Naive thymus-derived CD8-positive, alpha-beta T cell (primary cell): ENCODE measurements around the gene CCDC136. TPM values are rescaled to one million over a fixed set of nuclear protein-coding genes. Genes with fewer than 3 reads are reported as not detected.
A peak's percentile ranks its signal among the peaks of the same experiment; 100 is the strongest.

Experiments used
- ATAC-seq, 2 donors: fragments of 150-1000 bp; cut with Tn5 transposase in 1 of 2; sonication (Bioruptor Pico), chemical (Tn5 transposase) in 1 of 2; 1 replicate in 1 of 2; 2 replicates in 1 of 2; pipeline ENCODE4 v1.10.0; 2021; ENCODE audit warnings: mild to moderate bottlenecking in 2 of 2, moderate library complexity in 2 of 2
- POLR2A ChIA-PET: fragments of 350-600 bp; sonication (Branson Sonifier 250); formaldehyde crosslinking; loops from one replicate; lab custom pipeline; 2021; ENCODE audit warnings: antibody characterized with exemption; lab: Charles Lee
- DNase-seq, 10 donors: peaks; one replicate each; pipeline versions ENCODE4 v3.0.0 to v3.0.0-alpha.2; 2020 to 2022
- H3K27ac Mint-ChIP-seq, 10 donors: one replicate each; pipeline ENCODE4 v1.8.0; 2020 to 2022; ENCODE audit warnings: mild to moderate bottlenecking in 10 of 10, mixed read lengths in 10 of 10, moderate library complexity in 4 of 10, inconsistent platforms in 1 of 10
- H3K27me3 Mint-ChIP-seq, 5 donors: one replicate each; pipeline ENCODE4 v1.8.0; 2021 to 2022; ENCODE audit warnings: mixed read lengths in 5 of 5
- H3K36me3 Mint-ChIP-seq, 3 donors: one replicate each; pipeline ENCODE4 v1.8.0; 2020 to 2022; ENCODE audit warnings: mixed read lengths in 3 of 3, mild to moderate bottlenecking in 2 of 3, inconsistent platforms in 1 of 3
- H3K4me1 Mint-ChIP-seq, 4 donors: one replicate each; pipeline ENCODE4 v1.8.0; 2021 to 2022; ENCODE audit warnings: mixed read lengths in 4 of 4
- H3K4me3 Mint-ChIP-seq, 10 donors: one replicate each; pipeline ENCODE4 v1.8.0; 2020 to 2022; ENCODE audit warnings: mild to moderate bottlenecking in 10 of 10, mixed read lengths in 10 of 10, moderate library complexity in 6 of 10, inconsistent platforms in 1 of 10
- H3K9me3 Mint-ChIP-seq, 9 donors: one replicate each; pipeline ENCODE4 v1.8.0; 2020 to 2022; ENCODE audit warnings: mixed read lengths in 9 of 9, mild to moderate bottlenecking in 3 of 9, inconsistent platforms in 1 of 9, moderate library complexity in 1 of 9
- polyA plus RNA-seq, 3 donors: library from polyadenylated mRNA; unstranded; fragments of 300-500 nt; fragmentation: Illumina TruSeq; gene quantifications; one replicate each; pipeline ENCODE4 v1.2.3, GENCODE V29; 2021
- total RNA-seq, 8 experiments: library from RNA in 2 of 8; stranded (reverse) in 2 of 8; gene quantifications; one replicate each; pipeline ENCODE4 v1.2.3 and lab custom pipeline; 2021 to 2026

Gene CCDC136
- total and polyA plus RNA-seq, 5 experiments from 2014 or later, result 0.43 to 16.5 (median 3.4) TPM

DNA sequence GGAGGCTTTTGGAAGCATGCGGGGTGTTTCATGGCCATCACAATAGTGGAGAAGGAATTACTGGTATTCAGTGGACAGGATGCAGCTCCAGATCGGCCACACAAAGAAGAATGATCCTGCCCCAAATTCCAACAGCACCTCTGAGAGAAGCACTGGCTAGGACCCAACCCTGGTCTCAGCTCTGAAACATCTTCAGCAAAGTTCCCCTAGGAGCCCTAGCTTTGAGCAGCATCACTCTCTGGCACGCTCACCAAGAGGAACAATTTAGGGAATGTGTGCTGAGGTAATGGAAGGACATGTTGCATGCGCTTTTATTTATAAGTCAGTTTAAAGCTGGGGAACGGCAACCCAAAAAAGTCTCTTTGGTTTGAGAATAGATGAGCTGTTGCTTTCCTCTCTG lies 10.6 kb upstream of the CCDC136 start:
- ATAC-seq, result no peak
- peaks cover 0 to 13% (median 4%) of the 10 kb centered on the region in 3 donors for H3K36me3 Mint-ChIP-seq
- no peaks in the 10 kb centered on the region for H3K4me1 Mint-ChIP-seq
- H3K9me3 Mint-ChIP-seq, result peaks cover 3 to 16% (median 10%) of the 10 kb centered on the region in 9 donors
- no peak for DNase-seq
- no peak overlapping the region for H3K27ac Mint-ChIP-seq
- peaks cover 0 to 5% (median 0%) of the 10 kb centered on the region in 5 donors for H3K27me3 Mint-ChIP-seq
- no peak overlapping the region for H3K4me3 Mint-ChIP-seq
- POLR2A ChIA-PET, result interaction anchor here (0.8 kb wide), 1 partner anchor 10 kb away, joined by 3 read pairs; no protein-coding TSS in a partner anchor

GRCh38 chr7:128781851-128782250 lies 9.9 kb upstream of the CCDC136 start:
- Mint-ChIP-seq H3K4me3 (no peak overlapping the region), H3K9me3 (peaks cover 3 to 15% (median 9%) of the 10 kb centered on the region in 9 donors), H3K27me3 (peaks cover 0 to 5% (median 0%) of the 10 kb centered on the region in 5 donors), H3K27ac (no peak overlapping the region), H3K4me1 (no peaks in the 10 kb centered on the region), H3K36me3 (peaks cover 0 to 13% (median 4%) of the 10 kb centered on the region in 3 donors)
- POLR2A ChIA-PET, result no interaction called here
- DNase-seq (no peak), ATAC-seq (no peak)

DNA sequence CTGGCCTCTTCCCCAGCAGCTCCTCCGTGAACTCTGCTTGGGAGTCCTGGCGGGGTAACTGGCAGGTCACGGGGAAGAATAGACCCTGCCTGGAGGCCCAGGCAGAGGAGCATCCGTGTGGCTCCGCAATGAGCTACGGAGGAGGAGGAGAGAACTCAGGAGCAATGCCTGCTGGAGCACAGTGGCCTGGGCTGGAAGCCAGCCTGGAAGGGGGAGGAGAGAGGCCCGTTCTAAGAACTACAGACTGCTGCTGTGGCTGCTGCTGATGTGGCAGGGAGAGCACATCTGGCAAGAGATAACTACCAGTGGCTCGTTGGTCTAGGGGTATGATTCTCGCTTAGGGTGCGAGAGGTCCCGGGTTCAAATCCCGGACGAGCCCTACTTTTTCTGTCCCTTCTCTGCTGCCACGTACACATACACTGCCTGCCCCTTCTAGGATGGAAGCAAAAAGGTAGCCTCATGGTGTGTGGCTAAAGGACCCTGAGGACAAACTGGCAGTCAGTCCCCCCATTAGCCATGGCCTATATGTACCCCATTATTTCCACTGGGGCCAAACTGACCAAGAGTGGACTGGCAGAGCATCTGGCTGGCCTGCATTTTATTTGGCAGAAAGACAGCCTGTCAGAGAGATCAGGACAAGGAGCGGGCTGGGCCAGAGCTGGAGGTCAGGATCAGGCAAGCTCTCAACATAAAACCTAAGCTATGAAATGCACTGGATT lies 8.5 kb upstream of the CCDC136 start:
- peaks cover 0 to under 1% (median 0%) of the 10 kb centered on the region in 9 donors for H3K9me3 Mint-ChIP-seq
- H3K4me3 Mint-ChIP-seq, result no peak overlapping the region
- H3K4me1 Mint-ChIP-seq, result no peaks in the 10 kb centered on the region
- ATAC-seq, result no peak
- H3K36me3 Mint-ChIP-seq, result no peaks in the 10 kb centered on the region
- no peaks in the 10 kb centered on the region for H3K27me3 Mint-ChIP-seq
- POLR2A ChIA-PET, result interaction anchor here (0.6 to 0.7 kb wide), 2 partner anchors 177 to 286 kb away, joined by 3 read pairs; no protein-coding TSS in a partner anchor
- no peak for DNase-seq
- H3K27ac Mint-ChIP-seq, result peak overlapping the region in 2 of 10 donors; percentile 14 to 49

- POLR2A ChIA-PET, result interaction anchor here (0.7 kb wide), 1 partner anchor 78 kb away, joined by 3 read pairs; no protein-coding TSS in a partner anchor
- Mint-ChIP-seq H3K9me3 (no peaks in the 10 kb centered on the region), H3K27ac (no peak overlapping the region), H3K27me3 (no peaks in the 10 kb centered on the region), H3K4me3 (no peak overlapping the region), H3K36me3 (no peaks in the 10 kb centered on the region), H3K4me1 (peaks cover 5 to 8% (median 7%) of the 10 kb centered on the region in 4 donors)
- ATAC-seq, result no peak
- DNase-seq, result no peak
Observed at GRCh38 chr7:128785738-128786137, 6.0 kb upstream of the CCDC136 start.

DNA sequence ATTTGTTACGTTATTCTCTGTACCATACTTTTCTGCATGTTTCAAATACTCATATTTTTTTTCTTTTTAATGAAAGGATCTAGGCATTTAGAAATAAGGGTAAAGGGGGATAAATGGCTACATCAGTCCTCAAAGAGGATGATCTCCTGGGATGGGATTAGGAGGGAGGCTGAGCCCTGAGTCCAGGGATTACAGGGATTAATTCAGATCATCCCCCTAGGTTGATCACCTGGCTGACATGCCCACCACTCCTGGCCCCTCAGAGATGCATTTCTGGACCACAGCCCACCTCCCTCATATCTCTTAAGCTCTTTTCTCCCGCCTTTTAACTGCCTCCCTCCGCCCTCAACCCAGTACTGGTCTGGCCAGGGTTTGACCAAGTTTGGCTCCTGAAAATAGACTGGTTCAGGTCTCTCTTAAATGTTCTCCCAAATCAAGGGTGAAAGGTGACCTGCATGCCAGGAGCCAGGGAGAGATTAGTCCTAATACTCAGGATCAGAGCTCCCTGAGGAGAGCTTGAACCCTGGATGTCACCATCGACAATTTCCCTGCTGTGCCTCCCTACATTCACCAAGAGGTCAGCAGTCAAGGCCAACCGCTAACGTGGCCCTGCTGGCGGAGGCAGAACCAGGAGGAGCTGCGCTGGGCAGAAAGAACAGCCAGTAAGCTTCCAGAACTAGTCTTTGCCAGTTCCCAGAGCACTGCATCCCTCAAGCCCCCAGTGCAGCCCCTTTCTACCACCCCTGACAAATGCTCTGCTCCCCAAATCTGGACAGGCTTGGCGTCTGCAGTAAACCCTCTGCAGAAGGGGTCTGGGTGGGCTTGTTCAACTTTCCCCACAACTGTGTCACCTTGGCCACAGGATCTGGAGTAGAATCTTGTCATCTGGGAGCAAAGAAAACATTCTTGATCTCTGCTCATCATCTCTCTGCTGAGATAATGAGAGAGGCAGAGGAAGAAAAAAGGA lies 3.0 kb upstream of the CCDC136 start:
- Mint-ChIP-seq H3K4me3 (peak overlapping the region in 6 of 10 donors; percentile 87 to 92 (median 88)), H3K36me3 (no peaks in the 10 kb centered on the region), H3K4me1 (peaks cover 9 to 16% (median 14%) of the 10 kb centered on the region in 4 donors), H3K9me3 (no peaks in the 10 kb centered on the region), H3K27me3 (no peaks in the 10 kb centered on the region), H3K27ac (peak overlapping the region in 7 of 10 donors; percentile 1 to 88 (median 41))
- no peak for DNase-seq
- POLR2A ChIA-PET, result interaction anchor here (0.5 to 1.0 kb wide), 2 partner anchors 21 to 37 kb away, joined by 3 to 4 read pairs; no protein-coding TSS in a partner anchor
- ATAC-seq, result no peak

DNA sequence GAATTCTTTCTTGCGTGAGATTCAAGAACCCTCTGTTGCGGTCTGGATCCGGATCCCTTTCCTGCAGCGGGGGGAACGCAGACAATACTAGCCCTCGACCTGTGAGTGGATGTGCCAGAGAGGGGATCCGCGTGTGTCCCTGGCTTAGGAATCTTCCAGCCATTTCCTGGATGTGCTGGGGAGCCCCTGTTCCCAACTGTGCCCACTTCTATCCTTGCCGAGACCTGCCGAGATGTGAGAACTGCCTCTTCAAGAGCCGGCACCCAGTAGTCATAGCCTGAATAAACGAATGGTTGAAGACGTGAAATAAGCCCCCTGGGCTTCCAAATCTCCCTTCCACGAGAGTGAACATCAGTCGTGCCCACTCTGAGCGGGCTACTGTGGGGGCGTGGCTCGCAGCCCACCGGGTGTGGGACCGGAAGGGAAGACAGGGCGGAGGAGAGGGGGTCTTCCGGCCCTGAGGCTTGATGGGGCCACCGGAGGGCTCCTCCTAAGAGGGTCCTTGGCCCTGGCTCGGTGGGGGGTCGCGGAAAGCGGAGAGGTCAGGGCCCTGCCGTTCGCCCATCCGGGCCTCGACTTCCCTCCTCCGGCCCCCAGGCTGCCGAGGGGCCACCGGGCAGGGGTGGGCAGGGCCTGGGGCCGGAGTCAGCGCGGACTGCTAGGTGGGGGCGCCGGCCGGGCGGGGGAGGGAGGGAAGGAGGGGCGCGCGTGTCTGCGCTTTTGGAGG lies 1.3 kb upstream of the CCDC136 start:
- no peaks in the 10 kb centered on the region for H3K27me3 Mint-ChIP-seq
- H3K27ac Mint-ChIP-seq, result peak overlapping the region; percentile 17 to 93 (median 82)
- peak; percentile 7 to 21 for ATAC-seq
- peaks cover 9 to 22% (median 20%) of the 10 kb centered on the region in 4 donors for H3K4me1 Mint-ChIP-seq
- H3K9me3 Mint-ChIP-seq, result no peaks in the 10 kb centered on the region
- POLR2A ChIA-PET, result interaction anchor here (0.6 to 2.6 kb wide), 4 partner anchors 10 to 51 kb away, joined by 3 to 14 read pairs (median 4); partner anchors contain the start of gene CALU
- H3K36me3 Mint-ChIP-seq, result no peaks in the 10 kb centered on the region
- peak overlapping the region; percentile 77 to 92 (median 88) for H3K4me3 Mint-ChIP-seq
- peak in 5 of 10 donors; percentile 12 to 22 (median 14) for DNase-seq

- H3K36me3 Mint-ChIP-seq, result no peaks in the 10 kb centered on the region
- peaks cover 9 to 22% (median 20%) of the 10 kb centered on the region in 4 donors for H3K4me1 Mint-ChIP-seq
- H3K9me3 Mint-ChIP-seq, result no peaks in the 10 kb centered on the region
- no peak for ATAC-seq
- H3K27ac Mint-ChIP-seq, result peak overlapping the region in 3 of 10 donors; percentile 29 to 77 (median 48)
- no peak for DNase-seq
- peak overlapping the region; percentile 46 to 91 (median 86) for H3K4me3 Mint-ChIP-seq
- POLR2A ChIA-PET, result interaction anchor here (2.6 kb wide), 1 partner anchor 53 kb away, joined by 14 read pairs; the partner anchor contains the start of gene CALU
- no peaks in the 10 kb centered on the region for H3K27me3 Mint-ChIP-seq
Observed at GRCh38 chr7:128791972-128792327, 182 bp downstream of the CCDC136 start.

GRCh38 chr7:128792471-128793180 lies 858 bp downstream of the CCDC136 start:
- no peaks in the 10 kb centered on the region for H3K9me3 Mint-ChIP-seq
- peaks cover 3 to 4% (median 4%) of the 10 kb centered on the region in 3 donors for H3K36me3 Mint-ChIP-seq
- no peaks in the 10 kb centered on the region for H3K27me3 Mint-ChIP-seq
- peak overlapping the region in 8 of 10 donors; percentile 26 to 77 (median 58) for H3K27ac Mint-ChIP-seq
- DNase-seq (no peak), ATAC-seq (no peak)
- H3K4me1 Mint-ChIP-seq, result peaks cover 9 to 22% (median 21%) of the 10 kb centered on the region in 4 donors
- POLR2A ChIA-PET, result interaction anchor here (2.6 kb wide), 1 partner anchor 53 kb away, joined by 14 read pairs; the partner anchor contains the start of gene CALU
- peak overlapping the region; percentile 57 to 88 (median 82) for H3K4me3 Mint-ChIP-seq

- H3K36me3 Mint-ChIP-seq, result peaks cover 3 to 4% (median 4%) of the 10 kb centered on the region in 3 donors
- peaks cover 9 to 22% (median 21%) of the 10 kb centered on the region in 4 donors for H3K4me1 Mint-ChIP-seq
- no peak for DNase-seq
- no peaks in the 10 kb centered on the region for H3K9me3 Mint-ChIP-seq
- no peak for ATAC-seq
- POLR2A ChIA-PET, result interaction anchor here (2.6 kb wide), 1 partner anchor 54 kb away, joined by 14 read pairs; the partner anchor contains the start of gene CALU
- H3K27ac Mint-ChIP-seq, result peak overlapping the region in 2 of 10 donors; percentile 26 to 35
- no peaks in the 10 kb centered on the region for H3K27me3 Mint-ChIP-seq
- peak overlapping the region in 5 of 10 donors; percentile 20 to 85 (median 81) for H3K4me3 Mint-ChIP-seq
Observed at GRCh38 chr7:128793181-128793547, 1.4 kb downstream of the CCDC136 start.

DNA sequence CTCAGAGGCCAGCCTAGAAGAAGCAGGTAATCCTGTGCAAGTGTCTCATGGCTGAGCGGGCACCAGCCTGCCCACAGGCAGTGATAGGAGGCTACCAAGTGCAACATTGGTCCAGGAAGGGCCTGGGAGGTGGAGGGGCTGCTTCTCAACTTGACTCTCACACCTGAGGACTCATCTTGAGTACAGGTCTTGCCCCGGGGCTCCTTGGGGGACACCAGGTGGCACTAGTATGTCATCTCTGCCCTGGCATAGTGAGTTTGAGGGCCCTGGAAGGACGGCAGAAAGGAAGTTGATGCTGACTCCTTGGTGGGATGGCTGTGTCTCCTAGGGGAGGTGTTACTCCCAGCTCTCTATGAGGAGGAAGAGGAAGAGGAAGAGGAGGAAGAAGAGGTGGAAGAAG lies 2.3 kb downstream of the CCDC136 start:
- peaks cover 3 to 4% (median 4%) of the 10 kb centered on the region in 3 donors for H3K36me3 Mint-ChIP-seq
- peak overlapping the region in 4 of 10 donors; percentile 49 to 85 (median 53) for H3K27ac Mint-ChIP-seq
- ATAC-seq, result no peak
- H3K27me3 Mint-ChIP-seq, result no peaks in the 10 kb centered on the region
- H3K4me1 Mint-ChIP-seq, result peaks cover 9 to 22% (median 21%) of the 10 kb centered on the region in 4 donors
- H3K4me3 Mint-ChIP-seq, result peak overlapping the region in 3 of 10 donors; percentile 29 to 73 (median 61)
- peak in 8 of 10 donors; percentile 9 to 68 (median 30) for DNase-seq
- POLR2A ChIA-PET, result no interaction called here
- H3K9me3 Mint-ChIP-seq, result no peaks in the 10 kb centered on the region

DNA sequence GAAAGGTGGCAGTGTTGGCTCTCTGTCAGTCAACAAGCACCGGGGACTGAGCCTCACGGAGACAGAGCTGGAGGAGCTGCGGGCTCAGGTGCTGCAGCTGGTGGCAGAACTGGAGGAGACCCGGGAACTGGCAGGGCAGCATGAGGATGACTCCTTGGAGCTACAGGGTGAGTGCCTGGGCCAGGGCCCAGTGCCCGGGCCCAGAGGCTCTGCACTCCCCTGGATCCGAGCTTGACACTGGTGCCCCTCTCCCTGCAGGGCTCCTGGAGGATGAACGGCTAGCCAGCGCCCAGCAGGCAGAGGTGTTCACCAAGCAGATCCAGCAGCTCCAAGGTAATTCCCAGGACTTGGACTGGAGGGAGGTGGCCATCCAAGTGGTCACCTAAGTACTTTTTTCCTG lies 2.7 kb downstream of the CCDC136 start:
- Mint-ChIP-seq H3K27ac (peak overlapping the region in 1 of 10 donors; percentile 85), H3K27me3 (no peaks in the 10 kb centered on the region), H3K4me1 (peaks cover 9 to 22% (median 18%) of the 10 kb centered on the region in 4 donors), H3K36me3 (peaks cover 3 to 4% (median 4%) of the 10 kb centered on the region in 3 donors), H3K4me3 (no peak overlapping the region), H3K9me3 (no peaks in the 10 kb centered on the region)
- ATAC-seq, result no peak
- no peak for DNase-seq
- POLR2A ChIA-PET, result no interaction called here
